ENCODE measurements around the gene NOP56. TPM values are rescaled to one million over a fixed set of nuclear protein-coding genes. Genes with fewer than 3 reads are reported as not detected.

Gene NOP56
- total RNA-seq, 1 donor from 2014 or later = 84.9 TPM

DNA sequence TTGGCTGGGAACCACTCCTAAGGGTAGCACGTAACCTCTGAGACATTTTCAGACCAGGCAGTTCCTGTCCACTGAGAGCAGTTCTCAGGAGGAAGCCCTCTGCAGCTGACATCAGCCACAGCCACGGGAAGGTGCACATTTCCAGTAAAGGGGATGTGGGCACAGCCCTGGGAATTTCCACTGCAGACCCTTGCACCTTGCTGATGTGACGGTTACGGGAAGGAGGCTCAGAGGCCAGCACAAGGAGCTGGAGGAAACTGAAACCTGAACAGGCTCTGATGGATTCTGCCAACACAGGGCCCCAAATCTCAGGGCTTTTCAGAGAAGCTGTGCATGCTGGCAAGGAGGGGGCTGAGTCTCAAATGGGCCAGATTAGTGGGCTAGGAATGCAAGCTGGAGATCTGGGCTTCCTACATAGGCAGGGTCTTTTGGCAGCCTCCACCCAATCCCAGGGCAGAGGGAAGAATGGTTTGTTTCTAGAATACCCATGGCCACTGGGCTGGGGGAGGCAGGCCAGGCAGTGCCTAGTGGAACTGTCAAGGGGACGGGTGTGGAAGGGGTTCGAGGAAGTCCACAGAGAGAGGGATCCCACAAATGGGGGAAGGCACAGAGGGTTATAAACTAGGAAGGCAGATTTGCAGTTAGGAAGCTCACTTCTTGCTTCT is 54.4 kb downstream of the NOP56 start:
- TF ChIP-seq, protein P1, sequence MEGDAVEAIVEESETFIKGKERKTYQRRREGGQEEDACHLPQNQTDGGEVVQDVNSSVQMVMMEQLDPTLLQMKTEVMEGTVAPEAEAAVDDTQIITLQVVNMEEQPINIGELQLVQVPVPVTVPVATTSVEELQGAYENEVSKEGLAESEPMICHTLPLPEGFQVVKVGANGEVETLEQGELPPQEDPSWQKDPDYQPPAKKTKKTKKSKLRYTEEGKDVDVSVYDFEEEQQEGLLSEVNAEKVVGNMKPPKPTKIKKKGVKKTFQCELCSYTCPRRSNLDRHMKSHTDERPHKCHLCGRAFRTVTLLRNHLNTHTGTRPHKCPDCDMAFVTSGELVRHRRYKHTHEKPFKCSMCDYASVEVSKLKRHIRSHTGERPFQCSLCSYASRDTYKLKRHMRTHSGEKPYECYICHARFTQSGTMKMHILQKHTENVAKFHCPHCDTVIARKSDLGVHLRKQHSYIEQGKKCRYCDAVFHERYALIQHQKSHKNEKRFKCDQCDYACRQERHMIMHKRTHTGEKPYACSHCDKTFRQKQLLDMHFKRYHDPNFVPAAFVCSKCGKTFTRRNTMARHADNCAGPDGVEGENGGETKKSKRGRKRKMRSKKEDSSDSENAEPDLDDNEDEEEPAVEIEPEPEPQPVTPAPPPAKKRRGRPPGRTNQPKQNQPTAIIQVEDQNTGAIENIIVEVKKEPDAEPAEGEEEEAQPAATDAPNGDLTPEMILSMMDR (IDR thresholded peaks at IDR 0.05) = no peak
- intact Hi-C loops (cut with DNase I) = no loop called here
- H3K27ac ChIP-seq = no peak overlapping the region
- peaks cover 2% of the 10 kb centered on the region for H3K27me3 ChIP-seq (ENCODE audit: low read depth)
- DNase-seq (no peak), ATAC-seq (no peak)
- H3K4me3 ChIP-seq = no peak overlapping the region
- no peaks in the 10 kb centered on the region for H3K4me1 ChIP-seq
- H3K36me3 ChIP-seq = no peaks in the 10 kb centered on the region
- no peaks in the 10 kb centered on the region for H3K9me3 ChIP-seq

DNA sequence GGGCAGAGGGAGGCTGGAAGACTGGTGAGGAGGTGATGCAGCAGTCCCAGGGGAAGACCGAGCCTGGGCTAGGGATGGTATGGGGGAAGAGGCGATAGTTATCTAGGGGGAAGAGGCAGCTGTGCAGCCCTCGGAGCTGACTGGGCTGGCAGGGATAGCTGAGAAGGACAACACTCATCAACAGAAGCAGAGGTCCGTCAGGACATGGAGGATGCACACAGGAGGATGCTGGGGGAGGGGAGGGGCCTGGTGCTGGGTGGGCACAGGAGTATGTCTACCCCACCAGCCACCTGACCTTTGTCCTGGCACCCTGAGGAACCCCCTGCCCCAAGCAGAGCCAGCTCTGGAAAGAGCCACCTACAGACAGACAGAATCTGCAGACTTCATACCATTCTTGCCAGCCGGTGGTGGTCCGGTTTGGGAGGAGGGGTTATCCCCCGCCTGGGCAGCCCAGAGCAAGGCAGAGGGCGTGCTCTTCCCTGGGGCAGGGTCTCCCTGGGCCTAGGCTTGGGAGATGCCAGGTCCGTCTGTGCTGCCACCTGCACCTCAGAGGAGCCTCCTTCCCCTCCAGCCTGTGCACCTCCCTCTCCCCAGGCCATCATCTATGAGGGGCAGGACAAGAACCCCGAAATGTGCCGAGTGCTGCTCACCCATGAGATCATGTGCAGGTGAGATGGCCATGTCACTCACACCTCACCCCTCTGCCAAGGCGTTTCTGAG is 55.1 kb downstream of the NOP56 start:
- TF ChIP-seq, protein P1 (IDR thresholded peaks at IDR 0.05) = no peak
- no peak for DNase-seq
- no peaks in the 10 kb centered on the region for H3K36me3 ChIP-seq
- H3K4me3 ChIP-seq = no peak overlapping the region
- peak in 1 of 2 donors; percentile 27 for ATAC-seq
- no peaks in the 10 kb centered on the region for H3K9me3 ChIP-seq
- intact Hi-C loops (cut with DNase I) = no loop called here
- H3K4me1 ChIP-seq = no peaks in the 10 kb centered on the region
- no peak overlapping the region for H3K27ac ChIP-seq
- H3K27me3 ChIP-seq (ENCODE audit: low read depth) = peaks cover 5% of the 10 kb centered on the region

Small RNA genes within 50 kb of the gene (microRNA-seq; reads per million reads assigned to microRNA genes)
- 5.0 reads per million, percentile 3 among the genes with 10 or more reads in this experiment for gene MIR1292 (ENCODE audit: borderline number of aligned reads)

Other genes starting within 250 kb of the NOP56 start
- gene SNRPB, start 181.8 kb upstream of the NOP56 start, total RNA-seq = 78.8 TPM
- 8.8 TPM for gene ZNF343, start 143.7 kb upstream of the NOP56 start, total RNA-seq
- 0.92 TPM for gene TMC2, start 116.1 kb upstream of the NOP56 start, total RNA-seq
- gene IDH3B, start 11.6 kb downstream of the NOP56 start, total RNA-seq = 64.7 TPM
- gene EBF4, start 40.1 kb downstream of the NOP56 start, total RNA-seq = 15.3 TPM
- gene CPXM1, start 148.0 kb downstream of the NOP56 start, total RNA-seq = 10.2 TPM
- gene C20orf141, start 162.4 kb downstream of the NOP56 start, total RNA-seq = not detected
- gene TMEM239, start 163.7 kb downstream of the NOP56 start, total RNA-seq = not detected
- 43.5 TPM for gene PCED1A, start 188.0 kb downstream of the NOP56 start, total RNA-seq
- 35.8 TPM for gene VPS16, start 188.1 kb downstream of the NOP56 start, total RNA-seq
- 63.3 TPM for gene PTPRA, start 220.8 kb downstream of the NOP56 start, total RNA-seq